HepG2 (cell line): Measurements from ENCODE around the gene ZMIZ1. TPM values are rescaled to one million over a fixed set of nuclear protein-coding genes. Genes with fewer than 3 reads are reported as not detected.
A peak's percentile ranks its signal among the peaks of the same experiment; 100 is the strongest.

Source experiments
- BCL6 ChIP-seq: IDR thresholded peaks from 2 replicates; pipeline ENCODE4 v1.6.1; 2016; ENCODE audit warnings: missing genetic modification reagents, missing compliant biosample characterization
- ETV6 ChIP-seq: sonication (generic); formaldehyde crosslinking; conservative IDR thresholded peaks from 2 replicates; pipeline ENCODE4 v1.4.0; 2020; ENCODE audit warnings: missing genetic modification reagents
- KDM1A ChIP-seq: IDR thresholded peaks from 2 replicates; pipeline ENCODE4 v1.6.1; 2016; ENCODE audit warnings: missing compliant biosample characterization
- KLF9 ChIP-seq: IDR thresholded peaks from 2 replicates; pipeline ENCODE4 v1.6.1; 2016; ENCODE audit warnings: low read depth
- PATZ1 ChIP-seq: sonication (generic); formaldehyde crosslinking; IDR thresholded peaks from 2 replicates; pipeline ENCODE4 v1.4.0; 2020; ENCODE audit warnings: missing genetic modification reagents
- ZNF207 ChIP-seq: fragments of 450-650 bp; IDR thresholded peaks from 2 replicates; pipeline ENCODE4 v1.6.1; 2016; ENCODE audit warnings: antibody characterized with exemption, borderline replicate concordance
- ZNF430 ChIP-seq: sonication (generic); formaldehyde crosslinking; IDR thresholded peaks from 2 replicates; pipeline ENCODE4 v1.9.0; 2021; ENCODE audit warnings: mild to moderate bottlenecking, missing genetic modification reagents
- ZNF552 ChIP-seq: sonication (generic); formaldehyde crosslinking; IDR thresholded peaks from 2 replicates; pipeline ENCODE4 v1.9.0; 2022; ENCODE audit warnings: missing genetic modification reagents, mild to moderate bottlenecking, borderline replicate concordance
- ZNF639 ChIP-seq: conservative IDR thresholded peaks from 2 replicates; pipeline ENCODE4 v1.6.1; 2018; ENCODE audit warnings: missing genetic modification reagents
- ZNF720 ChIP-seq: sonication (generic); formaldehyde crosslinking; IDR thresholded peaks from 2 replicates; pipeline ENCODE4 v1.4.0; 2020; ENCODE audit warnings: missing genetic modification reagents
- ZNF780A ChIP-seq: sonication (generic); formaldehyde crosslinking; IDR thresholded peaks from 2 replicates; pipeline ENCODE4 v1.8.0; 2022; ENCODE audit warnings: mild to moderate bottlenecking, missing genetic modification reagents, moderate library complexity
- ZNF782 ChIP-seq: sonication (generic); formaldehyde crosslinking; IDR thresholded peaks from 2 replicates; pipeline ENCODE4 v1.4.0; 2020; ENCODE audit warnings: missing genetic modification reagents, mild to moderate bottlenecking, borderline replicate concordance
- polyA plus RNA-seq, 8 experiments: library from polyadenylated mRNA; depleted of rRNA in 3 of 8; stranded (reverse) in 7 of 8; unstranded in 1 of 8; fragments of >200 nt; fragmentation: Illumina TruSeq in 4 of 8; extraction: Trizol in 4 of 8; gene quantifications; 2 replicates each; pipeline versions ENCODE4 v1.2.1 to v1.2.3, GENCODE V29; 2011 to 2016; ENCODE audit warnings: low read depth in 4 of 8, missing spikeins in 1 of 8, mixed read lengths in 1 of 8; ENCODE audit not compliant: insufficient read depth in 1 of 8
- total RNA-seq, 5 experiments: library from RNA; depleted of rRNA; stranded (reverse); fragments of >200 nt; fragmentation: Illumina TruSeq; extraction: Trizol; gene quantifications; 2 replicates each; pipeline ENCODE4 v1.2.3, GENCODE V29; 2016; ENCODE audit warnings: low read depth in 1 of 5
- TF ChIP-seq, protein P1 (sequence below): IDR thresholded peaks from 2 replicates; pipeline ENCODE4 v1.6.1; 2016; ENCODE audit warnings: missing compliant biosample characterization, missing genetic modification reagents, borderline replicate concordance
- TF ChIP-seq, protein P2 (sequence below): sonication (generic); formaldehyde crosslinking; IDR thresholded peaks from 2 replicates; pipeline ENCODE4 v1.4.0; 2020; ENCODE audit warnings: mild to moderate bottlenecking, missing genetic modification reagents
- TF ChIP-seq, protein P3 (sequence below): sonication (generic); formaldehyde crosslinking; IDR thresholded peaks from 2 replicates; pipeline ENCODE4 v1.4.0; 2020; ENCODE audit warnings: missing genetic modification reagents
- TF ChIP-seq, protein P4 (sequence below): sonication (generic); formaldehyde crosslinking; IDR thresholded peaks from 2 replicates; pipeline ENCODE4 v1.5.0; 2020; ENCODE audit warnings: mild to moderate bottlenecking, missing genetic modification reagents

ZMIZ1 gene
- total and polyA plus RNA-seq, 2 of the 13 experiments (the other 11 are each of a cell fraction or from before 2014, with no cell fraction given) = 5.3 to 10.2 TPM

DNA sequence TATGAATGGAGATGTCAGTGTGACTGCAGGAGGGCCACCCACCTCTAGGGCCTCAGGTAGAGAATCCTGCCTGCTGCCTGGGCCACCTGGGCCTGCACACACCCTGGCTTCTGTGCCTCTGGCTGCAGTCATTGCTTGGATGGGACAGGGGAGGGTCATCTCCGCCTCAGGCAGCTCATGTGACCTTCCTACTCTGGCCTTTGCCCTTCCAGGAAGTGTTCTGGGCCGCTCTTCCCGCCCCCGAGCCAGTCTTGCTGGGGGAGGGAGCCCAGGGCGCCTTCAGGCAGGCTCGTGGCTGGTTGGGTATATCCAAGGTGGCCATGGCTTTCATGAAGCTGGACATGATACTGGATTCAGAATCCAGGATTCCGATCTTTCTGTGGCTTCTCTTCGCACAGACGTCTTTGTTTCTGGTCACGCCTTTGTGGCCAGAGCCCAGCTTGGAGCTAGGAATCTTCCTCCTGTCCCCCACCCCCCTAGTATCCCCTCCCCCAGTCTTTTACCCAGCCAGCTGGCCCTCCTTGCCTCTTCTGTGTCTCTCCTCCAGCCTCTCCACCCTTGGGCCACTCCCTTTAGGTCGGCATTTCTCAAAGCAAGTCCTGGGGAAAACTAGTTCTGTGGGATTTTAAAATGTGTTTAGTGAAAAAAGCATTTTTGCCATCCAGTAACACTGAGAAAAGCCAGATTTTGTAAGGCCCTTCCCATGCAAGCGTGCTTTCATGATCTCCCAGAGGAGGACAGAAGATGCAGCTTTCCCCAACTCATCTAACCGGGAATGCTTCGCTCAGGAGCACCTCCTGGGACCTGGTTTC is 119.6 kb downstream of the ZMIZ1 start (continued):
- TF ChIP-seq, protein P1, sequence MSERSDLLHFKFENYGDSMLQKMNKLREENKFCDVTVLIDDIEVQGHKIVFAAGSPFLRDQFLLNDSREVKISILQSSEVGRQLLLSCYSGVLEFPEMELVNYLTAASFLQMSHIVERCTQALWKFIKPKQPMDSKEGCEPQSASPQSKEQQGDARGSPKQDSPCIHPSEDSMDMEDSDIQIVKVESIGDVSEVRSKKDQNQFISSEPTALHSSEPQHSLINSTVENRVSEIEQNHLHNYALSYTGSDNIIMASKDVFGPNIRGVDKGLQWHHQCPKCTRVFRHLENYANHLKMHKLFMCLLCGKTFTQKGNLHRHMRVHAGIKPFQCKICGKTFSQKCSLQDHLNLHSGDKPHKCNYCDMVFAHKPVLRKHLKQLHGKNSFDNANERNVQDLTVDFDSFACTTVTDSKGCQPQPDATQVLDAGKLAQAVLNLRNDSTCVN (CRISPR knock-in tag) = peak; percentile 61; the same call in 1 of the 2 replicates
- TF ChIP-seq ZNF720 (CRISPR knock-in tag) (no peak), ZNF430 (CRISPR knock-in tag) (peak; percentile 80; the same call in 1 of the 2 replicates), ZNF207 (no peak), PATZ1 (peak; percentile 99), ETV6 (CRISPR knock-in tag) (peak; percentile 96), ZNF639 (CRISPR knock-in tag) (0 out of 2 replicates have a peak, but pooled peaks have one; percentile 38), ZNF780A (CRISPR knock-in tag) (no peak), KLF9 (no peak), ZNF552 (CRISPR knock-in tag) (no peak), BCL6 (CRISPR knock-in tag) (peak; percentile 69; the same call in 1 of the 2 replicates), ZNF782 (CRISPR knock-in tag) (no peak), KDM1A (no peak)
- TF ChIP-seq, protein P2, sequence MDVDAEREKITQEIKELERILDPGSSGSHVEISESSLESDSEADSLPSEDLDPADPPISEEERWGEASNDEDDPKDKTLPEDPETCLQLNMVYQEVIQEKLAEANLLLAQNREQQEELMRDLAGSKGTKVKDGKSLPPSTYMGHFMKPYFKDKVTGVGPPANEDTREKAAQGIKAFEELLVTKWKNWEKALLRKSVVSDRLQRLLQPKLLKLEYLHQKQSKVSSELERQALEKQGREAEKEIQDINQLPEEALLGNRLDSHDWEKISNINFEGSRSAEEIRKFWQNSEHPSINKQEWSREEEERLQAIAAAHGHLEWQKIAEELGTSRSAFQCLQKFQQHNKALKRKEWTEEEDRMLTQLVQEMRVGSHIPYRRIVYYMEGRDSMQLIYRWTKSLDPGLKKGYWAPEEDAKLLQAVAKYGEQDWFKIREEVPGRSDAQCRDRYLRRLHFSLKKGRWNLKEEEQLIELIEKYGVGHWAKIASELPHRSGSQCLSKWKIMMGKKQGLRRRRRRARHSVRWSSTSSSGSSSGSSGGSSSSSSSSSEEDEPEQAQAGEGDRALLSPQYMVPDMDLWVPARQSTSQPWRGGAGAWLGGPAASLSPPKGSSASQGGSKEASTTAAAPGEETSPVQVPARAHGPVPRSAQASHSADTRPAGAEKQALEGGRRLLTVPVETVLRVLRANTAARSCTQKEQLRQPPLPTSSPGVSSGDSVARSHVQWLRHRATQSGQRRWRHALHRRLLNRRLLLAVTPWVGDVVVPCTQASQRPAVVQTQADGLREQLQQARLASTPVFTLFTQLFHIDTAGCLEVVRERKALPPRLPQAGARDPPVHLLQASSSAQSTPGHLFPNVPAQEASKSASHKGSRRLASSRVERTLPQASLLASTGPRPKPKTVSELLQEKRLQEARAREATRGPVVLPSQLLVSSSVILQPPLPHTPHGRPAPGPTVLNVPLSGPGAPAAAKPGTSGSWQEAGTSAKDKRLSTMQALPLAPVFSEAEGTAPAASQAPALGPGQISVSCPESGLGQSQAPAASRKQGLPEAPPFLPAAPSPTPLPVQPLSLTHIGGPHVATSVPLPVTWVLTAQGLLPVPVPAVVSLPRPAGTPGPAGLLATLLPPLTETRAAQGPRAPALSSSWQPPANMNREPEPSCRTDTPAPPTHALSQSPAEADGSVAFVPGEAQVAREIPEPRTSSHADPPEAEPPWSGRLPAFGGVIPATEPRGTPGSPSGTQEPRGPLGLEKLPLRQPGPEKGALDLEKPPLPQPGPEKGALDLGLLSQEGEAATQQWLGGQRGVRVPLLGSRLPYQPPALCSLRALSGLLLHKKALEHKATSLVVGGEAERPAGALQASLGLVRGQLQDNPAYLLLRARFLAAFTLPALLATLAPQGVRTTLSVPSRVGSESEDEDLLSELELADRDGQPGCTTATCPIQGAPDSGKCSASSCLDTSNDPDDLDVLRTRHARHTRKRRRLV (CRISPR knock-in tag) = no peak
- TF ChIP-seq, protein P3, sequence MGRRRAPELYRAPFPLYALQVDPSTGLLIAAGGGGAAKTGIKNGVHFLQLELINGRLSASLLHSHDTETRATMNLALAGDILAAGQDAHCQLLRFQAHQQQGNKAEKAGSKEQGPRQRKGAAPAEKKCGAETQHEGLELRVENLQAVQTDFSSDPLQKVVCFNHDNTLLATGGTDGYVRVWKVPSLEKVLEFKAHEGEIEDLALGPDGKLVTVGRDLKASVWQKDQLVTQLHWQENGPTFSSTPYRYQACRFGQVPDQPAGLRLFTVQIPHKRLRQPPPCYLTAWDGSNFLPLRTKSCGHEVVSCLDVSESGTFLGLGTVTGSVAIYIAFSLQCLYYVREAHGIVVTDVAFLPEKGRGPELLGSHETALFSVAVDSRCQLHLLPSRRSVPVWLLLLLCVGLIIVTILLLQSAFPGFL (CRISPR knock-in tag) = no peak
- TF ChIP-seq, protein P4, sequence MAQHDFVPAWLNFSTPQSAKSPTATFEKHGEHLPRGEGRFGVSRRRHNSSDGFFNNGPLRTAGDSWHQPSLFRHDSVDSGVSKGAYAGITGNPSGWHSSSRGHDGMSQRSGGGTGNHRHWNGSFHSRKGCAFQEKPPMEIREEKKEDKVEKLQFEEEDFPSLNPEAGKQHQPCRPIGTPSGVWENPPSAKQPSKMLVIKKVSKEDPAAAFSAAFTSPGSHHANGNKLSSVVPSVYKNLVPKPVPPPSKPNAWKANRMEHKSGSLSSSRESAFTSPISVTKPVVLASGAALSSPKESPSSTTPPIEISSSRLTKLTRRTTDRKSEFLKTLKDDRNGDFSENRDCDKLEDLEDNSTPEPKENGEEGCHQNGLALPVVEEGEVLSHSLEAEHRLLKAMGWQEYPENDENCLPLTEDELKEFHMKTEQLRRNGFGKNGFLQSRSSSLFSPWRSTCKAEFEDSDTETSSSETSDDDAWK (CRISPR knock-in tag) = no peak
